C4-2B (cell line): ENCODE results near the gene CCHCR1.

ENCODE experiments used
- CTCF ChIP-seq: fragments of 450-650 bp; conservative IDR thresholded peaks from 2 replicates; pipeline ENCODE4 v1.5.1; 2017; ENCODE audit warnings: mild to moderate bottlenecking
- ZFX ChIP-seq: fragments of 450-650 bp; IDR thresholded peaks from 2 replicates; pipeline ENCODE4 v1.6.1; 2017

DNA sequence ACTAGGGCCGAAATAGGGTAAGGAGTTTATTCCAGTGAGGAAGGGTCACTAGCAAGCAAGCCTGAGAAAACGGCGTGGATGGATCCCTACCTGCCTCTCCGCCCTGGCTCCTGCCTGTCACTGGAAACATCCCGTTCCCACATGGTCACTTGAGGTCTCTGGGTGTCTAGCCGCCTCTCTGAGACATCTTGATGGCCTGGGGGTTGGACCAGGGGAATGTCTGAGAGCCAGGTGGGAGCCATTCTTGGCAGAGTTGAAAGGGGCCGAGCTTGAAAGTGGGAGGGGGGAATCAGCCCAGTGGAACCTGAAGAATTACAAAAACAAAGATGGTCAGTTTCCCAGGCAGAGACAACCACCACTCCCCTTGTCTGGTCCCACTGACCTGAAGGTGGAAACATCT is 961 bp downstream of the CCHCR1 start:
- TF ChIP-seq CTCF, result no peak
- TF ChIP-seq ZFX, result no peak
